ENCODE results near the gene RGP1.
A peak's percentile ranks its signal among the peaks of the same experiment; 100 is the strongest.

RGP1 gene

GRCh38 chr9:35748858-35749514, at the start of gene RGP1, which contains the start of gene GBA2:
Gene RGP1 (plus strand): TSS chr9:35749287. CDS start chr9:35749756, 469 bp downstream.
Gene GBA2 (minus strand): TSS chr9:35749228. CDS start chr9:35748704, 524 bp downstream.
- peak in 1 of 3 experiments; percentile 64 for DNase-seq (ENCODE audit: low read depth in 2 of 3, low spot score in 2 of 3)

GRCh38 chr9:35700031-35700430, 49.1 kb upstream of the RGP1 start:
- DNase-seq (ENCODE audit: low read depth in 2 of 3, low spot score in 2 of 3), result no peak

GRCh38 chr9:35700942-35701341, 48.1 kb upstream of the RGP1 start:
- DNase-seq (ENCODE audit: low read depth in 2 of 3, low spot score in 2 of 3), result no peak

- no peak for DNase-seq (ENCODE audit: low read depth in 2 of 3, low spot score in 2 of 3)
Measured at GRCh38 chr9:35702696-35703095, 46.4 kb upstream of the RGP1 start.

- DNase-seq (ENCODE audit: low read depth in 2 of 3, low spot score in 2 of 3), result no peak
Measured at GRCh38 chr9:35703906-35704672, 45.0 kb upstream of the RGP1 start.

- DNase-seq (ENCODE audit: low read depth in 2 of 3, low spot score in 2 of 3), result no peak
Measured at GRCh38 chr9:35705372-35705771, 43.7 kb upstream of the RGP1 start.

- no peak for DNase-seq (ENCODE audit: low read depth in 2 of 3, low spot score in 2 of 3)
Measured at GRCh38 chr9:35705836-35706430, 43.2 kb upstream of the RGP1 start.

GRCh38 chr9:35706951-35707350, 42.1 kb upstream of the RGP1 start:
- no peak for DNase-seq (ENCODE audit: low read depth in 2 of 3, low spot score in 2 of 3)

- no peak for DNase-seq (ENCODE audit: low read depth in 2 of 3, low spot score in 2 of 3)
Measured at GRCh38 chr9:35708146-35708545, 40.9 kb upstream of the RGP1 start.

GRCh38 chr9:35710818-35711500, 38.1 kb upstream of the RGP1 start:
- DNase-seq (ENCODE audit: low read depth in 2 of 3, low spot score in 2 of 3), result no peak

GRCh38 chr9:35711501-35712428, 37.3 kb upstream of the RGP1 start:
- DNase-seq (ENCODE audit: low read depth in 2 of 3, low spot score in 2 of 3), result no peak

GRCh38 chr9:35712762-35713400, 36.2 kb upstream of the RGP1 start:
- DNase-seq (ENCODE audit: low read depth in 2 of 3, low spot score in 2 of 3), result no peak

- DNase-seq (ENCODE audit: low read depth in 2 of 3, low spot score in 2 of 3), result no peak
Measured at GRCh38 chr9:35713578-35713977, 35.5 kb upstream of the RGP1 start.

- no peak for DNase-seq (ENCODE audit: low read depth in 2 of 3, low spot score in 2 of 3)
Measured at GRCh38 chr9:35714123-35714522, 35.0 kb upstream of the RGP1 start.

- no peak for DNase-seq (ENCODE audit: low read depth in 2 of 3, low spot score in 2 of 3)
Measured at GRCh38 chr9:35714579-35715252, 34.4 kb upstream of the RGP1 start.

- DNase-seq (ENCODE audit: low read depth in 2 of 3, low spot score in 2 of 3), result no peak
Measured at GRCh38 chr9:35716230-35716629, 32.9 kb upstream of the RGP1 start.

- no peak for DNase-seq (ENCODE audit: low read depth in 2 of 3, low spot score in 2 of 3)
Measured at GRCh38 chr9:35717132-35717870, 31.8 kb upstream of the RGP1 start.

- no peak for DNase-seq (ENCODE audit: low read depth in 2 of 3, low spot score in 2 of 3)
Measured at GRCh38 chr9:35718721-35719511, 30.2 kb upstream of the RGP1 start.
